ENCODE data around the gene DUT.

GRCh38 chr15:48374472-48374871 lies 43.2 kb downstream of the DUT start:
- no peak for TF ChIP-seq CTCF (conservative IDR thresholded peaks at IDR 0.05; ENCODE audit: low read length)
- no peak for TF ChIP-seq EZH2phosphoT487 (IDR thresholded peaks at IDR 0.05; ENCODE audit: borderline replicate concordance, low read depth, low read length)
